HG03135 (cell line): ENCODE data around the gene IGFBP6.
"Not testable (repeated sequence)": the region's sequence is repeated elsewhere in the genome, so short reads cannot be mapped to it uniquely, and the experiment has no call there.

Experiments
- ATAC-seq: cut with Tn5 transposase; IDR thresholded peaks from one replicate; pipeline ENCODE4 v1.9.1; 2021; ENCODE audit warnings: mild to moderate bottlenecking, moderate library complexity; ENCODE audit not compliant: unreplicated experiment

IGFBP6 gene

GRCh38 chr12:53070877-53071492, 26.5 kb upstream of the IGFBP6 start:
- ATAC-seq: no peak

GRCh38 chr12:53071591-53072551, 25.6 kb upstream of the IGFBP6 start:
- ATAC-seq: no peak

- ATAC-seq: no peak
Observed at GRCh38 chr12:53073881-53074280, 23.6 kb upstream of the IGFBP6 start.

GRCh38 chr12:53074283-53074998, 23.0 kb upstream of the IGFBP6 start:
- ATAC-seq: no peak

GRCh38 chr12:53074999-53075370, 22.5 kb upstream of the IGFBP6 start:
- no peak for ATAC-seq

GRCh38 chr12:53076461-53076860, 21.0 kb upstream of the IGFBP6 start:
- ATAC-seq: no peak

- no peak for ATAC-seq
Observed at GRCh38 chr12:53077030-53077429, 20.4 kb upstream of the IGFBP6 start.

- ATAC-seq: peak; percentile 9
Observed at GRCh38 chr12:53078425-53079225, 18.8 kb upstream of the IGFBP6 start.

GRCh38 chr12:53079226-53080117, 18.0 kb upstream of the IGFBP6 start, which contains the start of gene SPRYD3:
Gene SPRYD3 (minus strand): TSS chr12:53079390. CDS start chr12:53079333, 57 bp downstream.
- peak; percentile 98 for ATAC-seq

- ATAC-seq: no peak
Observed at GRCh38 chr12:53082637-53083175, 14.8 kb upstream of the IGFBP6 start.

GRCh38 chr12:53086361-53086760, 11.1 kb upstream of the IGFBP6 start:
- no peak for ATAC-seq

- no peak for ATAC-seq
Observed at GRCh38 chr12:53090105-53090504, 7.4 kb upstream of the IGFBP6 start.

GRCh38 chr12:53090554-53090953, 6.9 kb upstream of the IGFBP6 start:
- no peak for ATAC-seq

GRCh38 chr12:53091756-53092155, 5.7 kb upstream of the IGFBP6 start:
- ATAC-seq: no peak

GRCh38 chr12:53093777-53094393, 3.6 kb upstream of the IGFBP6 start:
- no peak for ATAC-seq

GRCh38 chr12:53094394-53094787, 3.1 kb upstream of the IGFBP6 start:
- no peak for ATAC-seq

GRCh38 chr12:53094796-53095595, 2.5 kb upstream of the IGFBP6 start:
- ATAC-seq: not testable (repeated sequence)

- not testable (repeated sequence) for ATAC-seq
Observed at GRCh38 chr12:53095596-53095895, 1.9 kb upstream of the IGFBP6 start.
